ENCODE measurements around the gene GNLY.

Gene GNLY

DNA sequence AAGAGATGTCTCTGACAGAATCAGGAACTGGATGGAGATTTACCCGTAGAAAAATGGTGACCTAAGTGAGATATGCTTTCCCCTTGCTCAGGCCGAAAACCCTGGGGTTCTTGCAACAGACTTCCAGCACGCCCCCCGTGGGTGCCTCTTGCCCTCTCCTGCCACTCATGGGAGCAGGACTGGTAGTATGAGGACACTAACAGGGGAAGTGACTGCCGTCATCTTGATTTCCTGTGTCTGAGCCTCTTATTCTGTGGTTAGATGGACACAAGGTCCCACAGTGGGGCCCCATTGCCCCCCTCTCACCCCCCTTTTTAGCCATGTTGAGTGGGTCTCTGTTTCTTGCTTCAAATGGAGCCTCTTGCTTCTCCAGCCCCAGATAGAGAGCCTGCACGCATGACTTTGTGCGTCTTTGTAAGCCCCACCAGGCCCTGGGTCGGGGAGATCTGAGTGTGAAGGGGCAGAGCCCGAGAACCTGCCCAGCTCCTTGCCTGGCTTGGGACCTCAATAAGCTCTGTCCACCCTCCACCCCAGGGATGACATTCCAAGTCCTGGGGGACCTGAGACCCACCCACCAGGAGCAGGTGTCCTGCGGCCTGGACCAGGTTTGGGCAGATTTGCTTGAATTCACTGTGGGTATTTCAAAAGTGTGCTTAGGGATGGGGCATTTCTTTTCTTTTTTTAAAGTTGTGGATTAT, 12.6 kb downstream of the GNLY start:
- Histone ChIP-seq H3K4me3 (ENCODE audit: low read length in 2 of 2) (no peak overlapping the region), H3K4me1 (ENCODE audit: control insufficient read depth in 2 of 2, insufficient read depth in 2 of 2, low read length in 2 of 2) (peaks cover 8% of the 10 kb centered on the region in 2 donors)

DNA sequence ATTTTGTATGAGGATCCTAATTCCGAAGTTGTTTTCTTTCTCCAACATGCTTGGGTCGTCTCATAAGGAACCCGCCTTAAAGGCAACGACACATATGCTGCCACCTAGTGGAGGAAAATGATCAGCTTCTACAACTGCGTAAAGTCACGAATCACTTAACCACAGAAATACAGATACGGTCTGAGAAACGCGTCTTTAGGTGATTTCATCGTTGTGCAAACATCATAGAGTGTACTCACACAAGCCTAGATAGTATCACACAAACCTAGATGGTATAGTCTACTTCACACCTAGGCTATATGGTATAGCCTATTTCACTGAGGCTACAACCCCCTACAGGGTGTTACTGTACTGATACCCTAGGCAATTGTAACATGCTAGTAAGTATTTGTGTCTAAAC, 13.1 kb downstream of the GNLY start:
- Histone ChIP-seq H3K27ac (ENCODE audit: low read depth in 2 of 2, low read length in 2 of 2) (peak overlapping the region in 1 of 2 donors; percentile 52), H3K9me3 (ENCODE audit: control insufficient read depth in 2 of 2, low read length in 2 of 2) (no peaks in the 10 kb centered on the region), H3K4me1 (ENCODE audit: control insufficient read depth in 2 of 2, insufficient read depth in 2 of 2, low read length in 2 of 2) (peaks cover 8% of the 10 kb centered on the region in 2 donors)

More for the DNA sequence above, 12.6 kb downstream of the GNLY start:
- Histone ChIP-seq H3K27me3 (ENCODE audit: control insufficient read depth in 2 of 2, insufficient read depth in 2 of 2, low read length in 2 of 2) (no peaks in the 10 kb centered on the region), H3K9ac (ENCODE audit: low read depth in 1 of 2, low read length in 2 of 2) (no peak overlapping the region), H3K9me3 (ENCODE audit: control insufficient read depth in 2 of 2, low read length in 2 of 2) (no peaks in the 10 kb centered on the region), H3K27ac (ENCODE audit: low read depth in 2 of 2, low read length in 2 of 2) (peak overlapping the region; percentile 19 to 52), H3K36me3 (ENCODE audit: control insufficient read depth in 2 of 2, insufficient read depth in 2 of 2, low read length in 2 of 2) (no peaks in the 10 kb centered on the region)

DNA sequence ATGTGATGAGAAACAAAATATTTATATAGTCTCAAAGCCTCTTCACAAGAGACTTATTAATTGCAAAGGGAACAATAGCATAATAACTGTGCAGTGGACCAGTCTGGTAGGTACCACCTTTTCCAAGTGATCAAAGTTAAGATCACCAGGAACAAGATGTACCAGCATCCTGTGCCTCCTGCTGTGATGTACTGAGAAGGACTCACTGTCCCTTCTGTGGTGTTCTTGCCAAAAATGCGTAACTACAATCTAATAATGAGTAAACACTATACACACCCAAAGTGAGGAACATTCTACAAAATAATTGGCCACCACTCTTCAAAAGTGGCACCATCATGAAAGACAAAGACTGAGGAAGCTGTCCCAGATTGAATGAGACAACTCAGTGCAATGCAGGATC, 14.5 kb downstream of the GNLY start:
- peaks cover 11 to 13% of the 10 kb centered on the region in 2 donors for H3K4me1 ChIP-seq (ENCODE audit: control insufficient read depth in 2 of 2, insufficient read depth in 2 of 2, low read length in 2 of 2)
- no peaks in the 10 kb centered on the region for H3K36me3 ChIP-seq (ENCODE audit: control insufficient read depth in 2 of 2, insufficient read depth in 2 of 2, low read length in 2 of 2)
- H3K27me3 ChIP-seq (ENCODE audit: control insufficient read depth in 2 of 2, insufficient read depth in 2 of 2, low read length in 2 of 2), result no peaks in the 10 kb centered on the region
- no peak overlapping the region for H3K4me3 ChIP-seq (ENCODE audit: low read length in 2 of 2)
- no peak overlapping the region for H3K27ac ChIP-seq (ENCODE audit: low read depth in 2 of 2, low read length in 2 of 2)
- no peak overlapping the region for H3K9ac ChIP-seq (ENCODE audit: low read depth in 1 of 2, low read length in 2 of 2)
- H3K9me3 ChIP-seq (ENCODE audit: control insufficient read depth in 2 of 2, low read length in 2 of 2), result no peaks in the 10 kb centered on the region

More for the DNA sequence above, 13.1 kb downstream of the GNLY start:
- Histone ChIP-seq H3K36me3 (ENCODE audit: control insufficient read depth in 2 of 2, insufficient read depth in 2 of 2, low read length in 2 of 2) (no peaks in the 10 kb centered on the region), H3K4me3 (ENCODE audit: low read length in 2 of 2) (no peak overlapping the region), H3K27me3 (ENCODE audit: control insufficient read depth in 2 of 2, insufficient read depth in 2 of 2, low read length in 2 of 2) (no peaks in the 10 kb centered on the region), H3K9ac (ENCODE audit: low read depth in 1 of 2, low read length in 2 of 2) (no peak overlapping the region)

DNA sequence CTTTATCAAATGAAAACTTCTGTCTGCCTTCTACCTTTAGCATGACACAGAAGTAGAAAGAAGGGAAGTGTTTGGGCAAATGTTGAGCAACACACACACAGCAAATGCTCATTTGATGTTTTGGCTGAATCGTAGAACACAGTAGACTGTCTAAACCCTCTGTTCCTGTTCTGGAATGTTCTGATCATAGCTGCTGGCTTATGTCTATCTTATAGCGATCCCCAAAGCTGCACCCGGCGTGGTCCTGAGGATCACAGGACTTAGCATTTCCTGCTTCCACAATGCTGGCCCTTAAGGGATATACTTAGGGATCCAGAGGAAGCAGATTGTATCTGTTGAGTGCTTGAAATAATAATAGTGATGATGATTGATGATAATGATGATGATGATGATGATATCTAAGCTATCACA, 15.2 kb downstream of the GNLY start:
- Histone ChIP-seq H3K27me3 (ENCODE audit: control insufficient read depth in 2 of 2, insufficient read depth in 2 of 2, low read length in 2 of 2) (no peaks in the 10 kb centered on the region), H3K4me3 (ENCODE audit: low read length in 2 of 2) (no peak overlapping the region), H3K9me3 (ENCODE audit: control insufficient read depth in 2 of 2, low read length in 2 of 2) (no peaks in the 10 kb centered on the region), H3K27ac (ENCODE audit: low read depth in 2 of 2, low read length in 2 of 2) (peak overlapping the region in 1 of 2 donors; percentile 46), H3K36me3 (ENCODE audit: control insufficient read depth in 2 of 2, insufficient read depth in 2 of 2, low read length in 2 of 2) (no peaks in the 10 kb centered on the region), H3K4me1 (ENCODE audit: control insufficient read depth in 2 of 2, insufficient read depth in 2 of 2, low read length in 2 of 2) (peaks cover 11 to 13% of the 10 kb centered on the region in 2 donors), H3K9ac (ENCODE audit: low read depth in 1 of 2, low read length in 2 of 2) (no peak overlapping the region)

DNA sequence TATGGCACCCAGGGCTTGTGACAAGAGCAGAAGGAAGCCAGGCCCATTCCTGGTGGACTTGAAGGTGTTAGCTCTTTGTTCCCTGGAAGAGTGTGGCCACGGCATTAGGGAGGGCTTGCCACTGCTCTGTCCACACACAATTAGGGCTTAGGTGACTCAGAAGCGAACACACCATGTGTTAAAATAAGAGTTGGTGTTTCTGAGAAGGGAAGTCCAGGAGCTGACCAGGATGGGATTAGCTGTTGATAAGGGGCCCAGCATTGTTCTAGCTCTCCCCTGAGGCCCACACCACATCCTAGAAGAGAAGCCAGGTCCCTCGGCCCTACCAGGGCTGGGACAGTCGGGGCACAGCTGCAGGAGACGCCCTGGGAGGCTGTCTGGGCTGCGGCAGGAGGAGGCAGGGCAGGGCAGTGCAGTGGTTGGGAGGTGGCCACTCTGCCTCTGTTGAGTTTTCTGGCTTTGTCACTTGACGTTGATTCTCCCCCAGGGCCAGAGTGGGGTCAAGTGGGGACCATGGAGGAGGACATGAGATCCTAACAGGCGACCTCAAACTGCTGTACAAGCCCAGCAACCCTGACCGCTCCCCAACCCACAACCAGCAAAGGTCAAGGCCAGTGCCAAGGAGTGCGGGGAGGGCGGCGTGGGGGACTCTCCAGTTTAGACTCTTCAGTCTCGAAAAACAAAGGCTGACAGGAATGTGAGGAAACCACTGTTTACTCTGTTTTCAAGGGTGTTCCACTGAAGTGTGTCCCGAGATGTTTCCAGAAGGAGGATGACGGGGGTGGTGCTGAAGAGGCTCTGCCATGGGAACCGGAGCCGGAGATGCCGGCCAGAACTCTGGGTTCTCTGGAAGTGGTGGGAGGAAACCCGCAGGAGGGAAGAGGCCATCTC, 16.8 kb downstream of the GNLY start:
- Histone ChIP-seq H3K36me3 (ENCODE audit: control insufficient read depth in 2 of 2, insufficient read depth in 2 of 2, low read length in 2 of 2) (no peaks in the 10 kb centered on the region), H3K27ac (ENCODE audit: low read depth in 2 of 2, low read length in 2 of 2) (peak overlapping the region; percentile 57 to 70), H3K9ac (ENCODE audit: low read depth in 1 of 2, low read length in 2 of 2) (no peak overlapping the region), H3K4me3 (ENCODE audit: low read length in 2 of 2) (no peak overlapping the region), H3K27me3 (ENCODE audit: control insufficient read depth in 2 of 2, insufficient read depth in 2 of 2, low read length in 2 of 2) (no peaks in the 10 kb centered on the region), H3K4me1 (ENCODE audit: control insufficient read depth in 2 of 2, insufficient read depth in 2 of 2, low read length in 2 of 2) (peaks cover 8 to 13% of the 10 kb centered on the region in 2 donors), H3K9me3 (ENCODE audit: control insufficient read depth in 2 of 2, low read length in 2 of 2) (no peaks in the 10 kb centered on the region)

DNA sequence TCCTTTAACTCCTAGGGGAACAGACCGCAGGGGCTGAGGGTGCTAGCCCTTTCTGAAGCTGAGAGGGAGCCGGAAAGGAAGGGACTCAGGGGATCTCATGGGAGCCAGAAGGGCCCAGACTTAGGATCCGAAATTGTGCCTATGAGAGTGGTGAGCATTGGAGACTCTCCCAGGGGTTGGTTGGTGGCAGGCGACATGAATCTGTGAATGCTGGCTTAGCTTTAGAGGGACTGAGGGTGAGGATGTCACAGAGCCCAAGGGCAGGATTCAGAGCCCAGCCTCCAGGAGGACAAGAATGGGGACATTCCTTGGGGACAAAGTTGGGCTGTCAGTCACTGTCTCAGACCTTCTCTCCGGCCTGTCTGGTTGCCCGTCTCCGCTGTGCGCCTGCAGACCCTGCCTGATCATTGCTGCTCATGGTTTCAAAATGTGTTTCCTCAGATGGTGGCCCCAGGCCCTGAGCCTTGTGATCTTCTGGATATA, 17.5 kb downstream of the GNLY start:
- Histone ChIP-seq H3K27ac (ENCODE audit: low read depth in 2 of 2, low read length in 2 of 2) (peak overlapping the region; percentile 23 to 70), H3K9ac (ENCODE audit: low read depth in 1 of 2, low read length in 2 of 2) (no peak overlapping the region), H3K36me3 (ENCODE audit: control insufficient read depth in 2 of 2, insufficient read depth in 2 of 2, low read length in 2 of 2) (no peaks in the 10 kb centered on the region), H3K9me3 (ENCODE audit: control insufficient read depth in 2 of 2, low read length in 2 of 2) (no peaks in the 10 kb centered on the region), H3K27me3 (ENCODE audit: control insufficient read depth in 2 of 2, insufficient read depth in 2 of 2, low read length in 2 of 2) (no peaks in the 10 kb centered on the region), H3K4me3 (ENCODE audit: low read length in 2 of 2) (no peak overlapping the region), H3K4me1 (ENCODE audit: control insufficient read depth in 2 of 2, insufficient read depth in 2 of 2, low read length in 2 of 2) (peaks cover 8 to 13% of the 10 kb centered on the region in 2 donors)

DNA sequence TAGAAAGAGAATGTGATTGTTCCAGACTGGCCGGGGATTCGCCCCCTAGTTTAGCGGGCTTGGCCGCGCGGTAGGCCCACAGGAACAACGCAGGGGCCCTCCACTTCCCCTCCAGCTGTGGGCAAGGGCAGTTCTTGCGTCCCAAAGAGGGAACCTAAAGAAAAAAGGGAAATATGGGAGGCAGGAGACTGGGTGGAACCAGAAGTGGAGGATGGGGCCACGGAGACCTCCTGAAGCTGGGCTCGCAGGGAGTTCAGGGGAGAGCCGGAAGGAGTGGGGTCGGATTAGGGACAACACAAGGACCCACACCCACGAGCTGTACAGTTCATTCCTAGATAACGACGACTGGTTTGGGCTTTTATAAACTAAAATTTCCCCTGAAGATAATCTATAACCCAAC, 18.2 kb downstream of the GNLY start:
- Histone ChIP-seq H3K9ac (ENCODE audit: low read depth in 1 of 2, low read length in 2 of 2) (no peak overlapping the region), H3K4me1 (ENCODE audit: control insufficient read depth in 2 of 2, insufficient read depth in 2 of 2, low read length in 2 of 2) (peaks cover 8 to 13% of the 10 kb centered on the region in 2 donors)

DNA sequence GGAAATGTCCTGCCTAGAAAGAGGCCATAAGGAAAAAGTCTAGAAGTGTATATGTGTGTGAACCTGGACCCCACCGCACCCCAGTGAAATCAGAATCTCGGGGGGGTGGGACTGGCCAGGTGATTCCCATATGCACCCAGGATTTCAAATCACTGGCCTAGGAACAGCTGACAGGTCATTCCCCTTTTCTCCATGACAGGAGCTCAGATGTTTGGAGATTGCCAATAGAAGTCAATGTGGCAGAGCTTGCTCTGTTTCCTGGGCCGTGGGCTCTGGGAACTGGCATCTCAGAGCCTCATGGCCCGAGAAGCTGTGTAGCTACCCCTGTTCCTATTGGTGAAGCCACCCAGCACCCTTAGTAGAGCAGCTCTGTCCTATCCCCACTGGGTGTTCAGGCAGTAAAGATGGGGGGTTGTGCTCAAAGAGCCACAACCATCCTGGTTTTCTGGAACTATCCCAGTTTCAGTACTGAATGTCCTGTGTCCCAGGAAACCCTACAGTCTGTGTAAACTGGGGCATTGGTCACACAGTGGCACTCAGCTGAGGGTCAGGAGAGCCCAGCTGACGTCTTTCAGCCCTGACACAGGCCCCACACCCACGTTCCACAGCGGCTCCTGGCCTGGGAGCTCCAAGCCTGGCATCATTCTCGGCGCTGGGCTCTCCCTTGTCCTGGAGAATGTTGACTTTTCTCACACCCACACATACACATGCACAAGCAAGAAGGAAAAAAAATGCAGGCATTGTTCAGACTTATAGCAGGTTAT, 18.9 kb downstream of the GNLY start:
- H3K27ac ChIP-seq (ENCODE audit: low read depth in 2 of 2, low read length in 2 of 2), result no peak overlapping the region
- peaks cover 8 to 13% of the 10 kb centered on the region in 2 donors for H3K4me1 ChIP-seq (ENCODE audit: control insufficient read depth in 2 of 2, insufficient read depth in 2 of 2, low read length in 2 of 2)
- H3K9me3 ChIP-seq (ENCODE audit: control insufficient read depth in 2 of 2, low read length in 2 of 2), result no peaks in the 10 kb centered on the region
- no peaks in the 10 kb centered on the region for H3K27me3 ChIP-seq (ENCODE audit: control insufficient read depth in 2 of 2, insufficient read depth in 2 of 2, low read length in 2 of 2)
- H3K9ac ChIP-seq (ENCODE audit: low read depth in 1 of 2, low read length in 2 of 2), result no peak overlapping the region
- no peak overlapping the region for H3K4me3 ChIP-seq (ENCODE audit: low read length in 2 of 2)
- no peaks in the 10 kb centered on the region for H3K36me3 ChIP-seq (ENCODE audit: control insufficient read depth in 2 of 2, insufficient read depth in 2 of 2, low read length in 2 of 2)

More for the DNA sequence above, 18.2 kb downstream of the GNLY start:
- H3K4me3 ChIP-seq (ENCODE audit: low read length in 2 of 2), result no peak overlapping the region
- peak overlapping the region in 1 of 2 donors; percentile 32 for H3K27ac ChIP-seq (ENCODE audit: low read depth in 2 of 2, low read length in 2 of 2)
- no peaks in the 10 kb centered on the region for H3K36me3 ChIP-seq (ENCODE audit: control insufficient read depth in 2 of 2, insufficient read depth in 2 of 2, low read length in 2 of 2)
- H3K9me3 ChIP-seq (ENCODE audit: control insufficient read depth in 2 of 2, low read length in 2 of 2), result no peaks in the 10 kb centered on the region
- no peaks in the 10 kb centered on the region for H3K27me3 ChIP-seq (ENCODE audit: control insufficient read depth in 2 of 2, insufficient read depth in 2 of 2, low read length in 2 of 2)

DNA sequence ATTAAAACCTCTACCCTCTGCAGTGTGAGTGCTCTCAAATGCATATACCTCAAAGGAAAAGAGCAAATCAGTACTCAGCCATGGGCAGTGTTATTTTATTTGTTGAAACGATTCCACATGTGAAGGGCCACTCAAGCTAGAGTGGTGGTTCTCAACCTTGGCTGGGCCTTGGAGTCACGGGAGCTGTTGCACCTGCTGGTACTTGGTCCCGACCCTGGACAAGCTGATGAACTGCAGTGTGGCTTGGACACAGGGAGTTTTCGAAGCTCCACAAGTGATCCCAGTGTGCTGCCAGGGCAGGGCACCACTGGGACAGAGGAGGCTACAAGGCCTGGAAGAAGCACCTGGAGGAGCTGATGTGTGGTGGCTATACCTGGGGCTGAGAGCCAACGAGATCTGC, 19.7 kb downstream of the GNLY start:
- Histone ChIP-seq H3K4me1 (ENCODE audit: control insufficient read depth in 2 of 2, insufficient read depth in 2 of 2, low read length in 2 of 2) (peaks cover 8 to 13% of the 10 kb centered on the region in 2 donors), H3K9ac (ENCODE audit: low read depth in 1 of 2, low read length in 2 of 2) (no peak overlapping the region), H3K36me3 (ENCODE audit: control insufficient read depth in 2 of 2, insufficient read depth in 2 of 2, low read length in 2 of 2) (no peaks in the 10 kb centered on the region), H3K27me3 (ENCODE audit: control insufficient read depth in 2 of 2, insufficient read depth in 2 of 2, low read length in 2 of 2) (no peaks in the 10 kb centered on the region), H3K4me3 (ENCODE audit: low read length in 2 of 2) (no peak overlapping the region), H3K9me3 (ENCODE audit: control insufficient read depth in 2 of 2, low read length in 2 of 2) (no peaks in the 10 kb centered on the region), H3K27ac (ENCODE audit: low read depth in 2 of 2, low read length in 2 of 2) (no peak overlapping the region)

All from mucosa of rectum (tissue), 2 donors.